Adipocyte (in vitro differentiated cells): ENCODE measurements around the gene TXNL4B.
"Not testable (repeated sequence)": the region's sequence is repeated elsewhere in the genome, so short reads cannot be mapped to it uniquely, and the experiment has no call there.

Experiments
- DNase-seq: peaks from one replicate; pipeline ENCODE4 v3.0.0-alpha.2; 2015; ENCODE audit warnings: low read depth
- H3K27me3 ChIP-seq: replicated peaks from 2 replicates; pipeline ENCODE4 v1.7.0; 2013; ENCODE audit warnings: mild to moderate bottlenecking, low read length, moderate library complexity; ENCODE audit not compliant: control insufficient read depth, insufficient read depth
- H3K36me3 ChIP-seq: 2 replicates; pipeline ENCODE4 v1.7.0; 2013; ENCODE audit warnings: low read length, mild to moderate bottlenecking, moderate library complexity; ENCODE audit not compliant: control insufficient read depth, insufficient read depth, severe bottlenecking
- H3K4me1 ChIP-seq: 2 replicates; pipeline ENCODE4 v1.7.0; 2013; ENCODE audit warnings: mild to moderate bottlenecking, low read length, moderate library complexity; ENCODE audit not compliant: control insufficient read depth, insufficient read depth
- H3K4me3 ChIP-seq: 2 replicates; pipeline ENCODE4 v1.7.0; 2013; ENCODE audit warnings: mild to moderate bottlenecking, low read length, moderate library complexity
- H3K9ac ChIP-seq: 2 replicates; pipeline ENCODE4 v1.7.0; 2013; ENCODE audit warnings: mild to moderate bottlenecking, low read length, moderate library complexity
- H3K9me3 ChIP-seq: 2 replicates; pipeline ENCODE4 v1.7.0; 2013; ENCODE audit warnings: mild to moderate bottlenecking, low read length, moderate library complexity; ENCODE audit not compliant: control insufficient read depth

TXNL4B gene

DNA sequence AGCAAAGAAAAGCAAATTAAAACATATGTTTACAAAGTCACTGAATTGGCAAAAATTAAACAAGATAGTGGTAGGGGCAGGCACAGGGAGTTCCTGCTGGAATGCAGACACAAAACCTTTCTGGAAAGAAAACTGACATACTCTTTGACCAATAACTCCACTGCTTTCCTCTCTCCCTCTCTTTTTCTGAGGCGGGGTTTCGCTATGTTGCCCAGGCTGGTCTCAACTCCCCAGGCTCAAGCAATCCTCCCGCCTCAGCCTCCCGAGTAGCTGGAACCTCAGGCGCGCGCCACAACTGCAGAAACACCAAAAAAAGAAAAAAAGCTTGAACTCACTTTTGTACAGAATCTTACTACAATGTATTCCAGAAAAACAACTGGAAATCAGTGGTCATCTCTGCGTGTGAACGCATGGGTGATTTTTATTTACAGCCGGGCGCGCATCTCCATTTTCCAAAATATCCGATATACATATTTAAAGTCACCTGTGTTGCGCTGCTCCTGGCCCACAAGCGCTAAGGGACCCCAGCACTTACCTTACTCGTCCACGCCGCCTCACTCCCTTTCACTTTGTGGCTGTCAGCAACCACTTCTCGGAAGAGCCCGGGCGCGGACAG lies 480 bp downstream of the TXNL4B start:
- Histone ChIP-seq H3K9ac (peak overlapping the region; percentile 98), H3K9me3 (no peaks in the 10 kb centered on the region), H3K4me3 (peak overlapping the region; percentile 99), H3K36me3 (peaks cover 48% of the 10 kb centered on the region), H3K27me3 (no peaks in the 10 kb centered on the region), H3K4me1 (peaks cover 32% of the 10 kb centered on the region)
- DNase-seq = peak; percentile 77

GRCh38 chr16:72091217-72091616 lies 2.2 kb downstream of the TXNL4B start:
- no peaks in the 10 kb centered on the region for H3K9me3 ChIP-seq
- peaks cover 32% of the 10 kb centered on the region for H3K4me1 ChIP-seq
- H3K36me3 ChIP-seq = peaks cover 45% of the 10 kb centered on the region
- H3K4me3 ChIP-seq = peak overlapping the region; percentile 99
- H3K9ac ChIP-seq = peak overlapping the region; percentile 5
- no peak for DNase-seq
- H3K27me3 ChIP-seq = no peaks in the 10 kb centered on the region

DNA sequence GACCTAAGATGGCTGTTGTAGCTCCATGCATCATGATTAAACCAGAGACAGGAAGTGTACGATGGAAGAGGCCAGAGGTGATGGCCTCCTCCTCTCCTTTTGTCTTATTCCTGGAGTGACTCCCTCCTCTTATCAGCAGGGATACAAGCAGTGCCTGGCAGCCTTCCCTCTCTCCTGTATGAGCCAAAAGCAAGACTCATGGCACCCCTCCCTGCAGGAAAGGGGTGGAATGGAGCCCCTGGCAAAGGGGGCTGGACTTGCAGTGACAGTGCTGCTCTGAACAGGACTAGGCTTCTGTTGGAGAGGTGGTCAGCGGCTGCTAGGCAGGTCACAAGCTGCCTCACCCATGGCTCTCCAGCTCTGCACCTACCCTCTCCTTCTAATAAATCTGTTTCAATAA lies 8.4 kb downstream of the TXNL4B start:
- H3K4me1 ChIP-seq = no peaks in the 10 kb centered on the region
- no peak overlapping the region for H3K4me3 ChIP-seq
- peaks cover 7% of the 10 kb centered on the region for H3K9me3 ChIP-seq
- DNase-seq = no peak
- H3K27me3 ChIP-seq = no peaks in the 10 kb centered on the region
- no peak overlapping the region for H3K9ac ChIP-seq
- peaks cover 54% of the 10 kb centered on the region for H3K36me3 ChIP-seq

DNA sequence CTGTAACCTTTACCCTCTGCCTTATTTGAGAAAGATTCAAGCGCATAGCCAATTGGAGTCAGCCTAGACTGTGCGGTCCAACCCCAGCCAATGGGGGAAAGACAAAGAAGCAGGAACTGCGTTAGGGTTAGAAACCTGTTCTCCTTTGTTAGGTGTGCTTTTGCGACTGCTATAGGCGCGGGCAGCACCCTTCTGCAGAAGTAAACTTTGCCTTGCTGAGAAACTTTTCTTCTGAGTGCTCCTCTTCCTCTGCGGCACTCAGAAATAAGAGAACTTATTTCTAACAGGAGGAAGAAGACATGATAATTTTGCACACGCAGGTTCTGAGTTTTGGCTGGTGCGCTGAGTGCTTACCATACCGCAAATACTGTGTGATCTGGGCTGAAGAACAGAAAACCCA lies 9.0 kb downstream of the TXNL4B start:
- H3K9ac ChIP-seq = no peak overlapping the region
- no peaks in the 10 kb centered on the region for H3K4me1 ChIP-seq
- H3K27me3 ChIP-seq = no peaks in the 10 kb centered on the region
- DNase-seq = no peak
- peaks cover 48% of the 10 kb centered on the region for H3K36me3 ChIP-seq
- H3K9me3 ChIP-seq = peaks cover 7% of the 10 kb centered on the region
- H3K4me3 ChIP-seq = no peak overlapping the region

GRCh38 chr16:72083778-72084404 lies 9.5 kb downstream of the TXNL4B start:
- Histone ChIP-seq H3K4me3 (no peak overlapping the region), H3K9ac (no peak overlapping the region), H3K27me3 (no peaks in the 10 kb centered on the region), H3K9me3 (peaks cover 7% of the 10 kb centered on the region), H3K36me3 (peaks cover 43% of the 10 kb centered on the region), H3K4me1 (peaks cover 5% of the 10 kb centered on the region)
- DNase-seq = no peak

- H3K27me3 ChIP-seq, H3K4me3 ChIP-seq, H3K36me3 ChIP-seq, DNase-seq, H3K9me3 ChIP-seq, H3K9ac ChIP-seq: not testable (repeated sequence)
- H3K4me1 ChIP-seq = peaks cover 30% of the 10 kb centered on the region
Measured at GRCh38 chr16:72076991-72077706, 16.3 kb downstream of the TXNL4B start.

- not testable (repeated sequence) for DNase-seq, H3K4me3 ChIP-seq, H3K36me3 ChIP-seq, H3K27me3 ChIP-seq, H3K9me3 ChIP-seq, H3K9ac ChIP-seq
- peaks cover 30% of the 10 kb centered on the region for H3K4me1 ChIP-seq
Measured at GRCh38 chr16:72075067-72075466, 18.4 kb downstream of the TXNL4B start.

GRCh38 chr16:72073560-72074230 lies 19.7 kb downstream of the TXNL4B start:
- DNase-seq = no peak
- Histone ChIP-seq H3K9me3 (no peaks in the 10 kb centered on the region), H3K4me1 (peaks cover 27% of the 10 kb centered on the region), H3K9ac (peak overlapping the region; percentile 8), H3K4me3 (peak overlapping the region; percentile 26), H3K36me3 (no peaks in the 10 kb centered on the region), H3K27me3 (no peaks in the 10 kb centered on the region)

DNA sequence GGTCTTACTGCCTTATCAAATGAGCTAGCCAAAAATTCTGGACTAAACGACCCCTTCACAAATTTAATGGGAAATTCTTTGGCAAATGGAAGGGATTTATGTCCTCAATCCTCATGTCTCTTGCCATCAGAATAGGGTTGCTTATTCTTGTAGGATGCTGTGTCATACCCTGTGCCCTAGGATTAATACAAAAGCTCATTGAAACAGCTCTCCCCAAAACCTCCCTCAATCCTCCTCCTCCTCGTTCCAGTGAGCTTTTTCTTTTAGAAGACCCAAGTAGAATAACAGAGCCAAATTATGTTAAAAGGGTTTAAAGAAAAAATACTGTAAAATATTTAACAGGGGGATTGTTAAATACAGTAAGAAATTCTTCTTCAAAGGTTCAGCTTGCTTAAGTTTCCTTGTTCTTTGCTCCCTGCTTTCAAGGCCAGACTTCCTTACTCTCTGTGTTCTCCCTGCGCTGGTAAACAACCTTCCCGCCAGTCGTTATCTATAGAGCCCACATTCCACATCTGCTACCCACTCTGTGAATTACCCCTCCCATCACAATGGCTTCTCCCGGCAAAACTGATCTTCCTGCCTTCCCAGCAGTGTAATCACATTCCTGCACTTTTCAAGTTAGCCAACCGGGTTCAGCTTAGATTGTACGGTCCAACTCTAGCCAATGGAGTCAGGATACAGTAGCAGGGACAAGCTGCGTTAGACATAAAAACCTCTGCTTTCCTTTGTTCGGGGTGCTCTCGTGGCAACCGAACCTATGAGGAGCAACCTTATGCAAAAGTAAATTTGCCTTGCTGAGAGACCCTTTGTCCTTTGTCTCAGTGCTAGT lies 20.7 kb downstream of the TXNL4B start:
- H3K4me3 ChIP-seq = no peak overlapping the region

GRCh38 chr16:72068930-72069329 lies 24.5 kb downstream of the TXNL4B start:
- no peak for DNase-seq
- peaks cover 18% of the 10 kb centered on the region for H3K4me1 ChIP-seq
- H3K36me3 ChIP-seq = no peaks in the 10 kb centered on the region
- no peak overlapping the region for H3K9ac ChIP-seq
- H3K27me3 ChIP-seq = no peaks in the 10 kb centered on the region
- H3K9me3 ChIP-seq = no peaks in the 10 kb centered on the region
- H3K4me3 ChIP-seq = no peak overlapping the region

More for the DNA sequence above, 20.7 kb downstream of the TXNL4B start:
- no peaks in the 10 kb centered on the region for H3K36me3 ChIP-seq
- H3K4me1 ChIP-seq = peaks cover 27% of the 10 kb centered on the region
- no peaks in the 10 kb centered on the region for H3K27me3 ChIP-seq
- H3K9me3 ChIP-seq = no peaks in the 10 kb centered on the region
- no peak for DNase-seq
- peak overlapping the region; percentile 18 for H3K9ac ChIP-seq
